HL-60 (cell line): ENCODE measurements around the gene HHIPL2.

ENCODE experiments used
- DNase-seq, 2 experiments: peaks; one replicate each; pipeline ENCODE4 v3.0.0-alpha.2; 2010 to 2020; ENCODE audit warnings: low read depth in 1 of 2, low spot score in 1 of 2
- H3K27ac ChIP-seq: fragments of 250-450 bp; sonication (Bioruptor Pico); replicated peaks from 2 replicates; pipeline ENCODE4 v1.5.1; 2020; ENCODE audit warnings: mild to moderate bottlenecking, moderate library complexity
- H3K27me3 ChIP-seq: fragments of 250-450 bp; sonication (Bioruptor Pico); 2 replicates; pipeline ENCODE4 v1.5.1; 2021; ENCODE audit warnings: mild to moderate bottlenecking, moderate library complexity; ENCODE audit not compliant: insufficient read depth, poor library complexity, severe bottlenecking
- H3K4me3 ChIP-seq: replicated peaks from 2 replicates; pipeline ENCODE4 v1.5.1; 2011; ENCODE audit warnings: mild to moderate bottlenecking, control low read depth, low read length; ENCODE audit not compliant: insufficient read depth
- GABPA ChIP-seq: IDR thresholded peaks from 2 replicates; pipeline ENCODE4 v1.6.1; 2012; ENCODE audit warnings: low read depth
- POLR2AphosphoS5 ChIP-seq: IDR thresholded peaks from 2 replicates; pipeline ENCODE4 v1.6.1; 2012; ENCODE audit warnings: low read depth
- SPI1 ChIP-seq: IDR thresholded peaks from 2 replicates; pipeline ENCODE4 v1.6.1; 2012; ENCODE audit warnings: low read depth, mild to moderate bottlenecking, borderline replicate concordance
- TF ChIP-seq, protein P1 (sequence below): IDR thresholded peaks from one replicate; pipeline ENCODE4 v1.5.1; 2011; ENCODE audit warnings: low read length, control low read depth, inconsistent platforms; ENCODE audit not compliant: insufficient read depth
- TF ChIP-seq, protein P2 (sequence below): IDR thresholded peaks from 2 replicates; pipeline ENCODE4 v1.6.1; 2012; ENCODE audit warnings: low read depth; ENCODE audit not compliant: insufficient replicate concordance

The HHIPL2 gene

DNA sequence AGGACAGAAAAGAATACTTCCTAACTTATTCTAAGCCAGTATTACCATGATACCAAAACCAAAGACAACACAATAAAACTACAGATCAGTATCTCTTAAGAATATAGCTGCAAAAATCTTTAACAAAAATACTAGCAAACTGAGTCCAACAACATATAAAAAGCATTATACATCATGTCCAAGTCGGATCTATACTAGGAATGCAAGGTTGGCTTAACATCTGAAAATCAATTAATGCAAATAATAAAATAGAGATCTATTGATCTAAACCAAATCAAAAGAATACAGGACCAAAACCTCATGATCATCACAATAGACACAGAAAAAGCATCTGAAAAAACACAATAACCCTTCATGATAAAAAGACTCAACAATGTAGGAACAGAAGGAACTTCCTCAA, 22.9 kb upstream of the HHIPL2 start:
- DNase-seq: no peak
- Histone ChIP-seq H3K27ac (no peak overlapping the region), H3K27me3 (no peaks in the 10 kb centered on the region), H3K4me3 (no peak overlapping the region)
- TF ChIP-seq GABPA: no peak
- TF ChIP-seq SPI1: no peak
- TF ChIP-seq POLR2AphosphoS5: no peak
- TF ChIP-seq, protein P1, sequence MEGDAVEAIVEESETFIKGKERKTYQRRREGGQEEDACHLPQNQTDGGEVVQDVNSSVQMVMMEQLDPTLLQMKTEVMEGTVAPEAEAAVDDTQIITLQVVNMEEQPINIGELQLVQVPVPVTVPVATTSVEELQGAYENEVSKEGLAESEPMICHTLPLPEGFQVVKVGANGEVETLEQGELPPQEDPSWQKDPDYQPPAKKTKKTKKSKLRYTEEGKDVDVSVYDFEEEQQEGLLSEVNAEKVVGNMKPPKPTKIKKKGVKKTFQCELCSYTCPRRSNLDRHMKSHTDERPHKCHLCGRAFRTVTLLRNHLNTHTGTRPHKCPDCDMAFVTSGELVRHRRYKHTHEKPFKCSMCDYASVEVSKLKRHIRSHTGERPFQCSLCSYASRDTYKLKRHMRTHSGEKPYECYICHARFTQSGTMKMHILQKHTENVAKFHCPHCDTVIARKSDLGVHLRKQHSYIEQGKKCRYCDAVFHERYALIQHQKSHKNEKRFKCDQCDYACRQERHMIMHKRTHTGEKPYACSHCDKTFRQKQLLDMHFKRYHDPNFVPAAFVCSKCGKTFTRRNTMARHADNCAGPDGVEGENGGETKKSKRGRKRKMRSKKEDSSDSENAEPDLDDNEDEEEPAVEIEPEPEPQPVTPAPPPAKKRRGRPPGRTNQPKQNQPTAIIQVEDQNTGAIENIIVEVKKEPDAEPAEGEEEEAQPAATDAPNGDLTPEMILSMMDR: no peak
- TF ChIP-seq, protein P2, sequence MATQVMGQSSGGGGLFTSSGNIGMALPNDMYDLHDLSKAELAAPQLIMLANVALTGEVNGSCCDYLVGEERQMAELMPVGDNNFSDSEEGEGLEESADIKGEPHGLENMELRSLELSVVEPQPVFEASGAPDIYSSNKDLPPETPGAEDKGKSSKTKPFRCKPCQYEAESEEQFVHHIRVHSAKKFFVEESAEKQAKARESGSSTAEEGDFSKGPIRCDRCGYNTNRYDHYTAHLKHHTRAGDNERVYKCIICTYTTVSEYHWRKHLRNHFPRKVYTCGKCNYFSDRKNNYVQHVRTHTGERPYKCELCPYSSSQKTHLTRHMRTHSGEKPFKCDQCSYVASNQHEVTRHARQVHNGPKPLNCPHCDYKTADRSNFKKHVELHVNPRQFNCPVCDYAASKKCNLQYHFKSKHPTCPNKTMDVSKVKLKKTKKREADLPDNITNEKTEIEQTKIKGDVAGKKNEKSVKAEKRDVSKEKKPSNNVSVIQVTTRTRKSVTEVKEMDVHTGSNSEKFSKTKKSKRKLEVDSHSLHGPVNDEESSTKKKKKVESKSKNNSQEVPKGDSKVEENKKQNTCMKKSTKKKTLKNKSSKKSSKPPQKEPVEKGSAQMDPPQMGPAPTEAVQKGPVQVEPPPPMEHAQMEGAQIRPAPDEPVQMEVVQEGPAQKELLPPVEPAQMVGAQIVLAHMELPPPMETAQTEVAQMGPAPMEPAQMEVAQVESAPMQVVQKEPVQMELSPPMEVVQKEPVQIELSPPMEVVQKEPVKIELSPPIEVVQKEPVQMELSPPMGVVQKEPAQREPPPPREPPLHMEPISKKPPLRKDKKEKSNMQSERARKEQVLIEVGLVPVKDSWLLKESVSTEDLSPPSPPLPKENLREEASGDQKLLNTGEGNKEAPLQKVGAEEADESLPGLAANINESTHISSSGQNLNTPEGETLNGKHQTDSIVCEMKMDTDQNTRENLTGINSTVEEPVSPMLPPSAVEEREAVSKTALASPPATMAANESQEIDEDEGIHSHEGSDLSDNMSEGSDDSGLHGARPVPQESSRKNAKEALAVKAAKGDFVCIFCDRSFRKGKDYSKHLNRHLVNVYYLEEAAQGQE: no peak

DNA sequence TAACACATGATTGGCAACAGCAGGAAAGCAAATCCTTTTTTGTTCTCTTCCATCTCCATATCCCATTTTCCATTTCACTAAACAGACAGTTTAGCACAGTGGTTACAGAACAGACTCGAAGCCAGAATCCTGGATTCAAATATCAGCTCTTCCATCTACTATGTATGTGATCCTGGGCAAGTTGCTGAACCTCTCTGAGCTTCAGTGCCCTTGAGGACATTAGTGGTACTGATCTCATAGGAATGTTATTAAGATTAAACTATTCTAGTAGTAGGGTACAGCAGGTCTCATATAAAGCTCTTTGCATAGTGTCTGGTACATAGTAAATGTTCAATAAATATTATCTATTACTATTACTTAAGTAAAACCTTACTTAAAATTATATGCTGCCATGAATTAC, 13.8 kb upstream of the HHIPL2 start:
- Histone ChIP-seq H3K4me3 (no peak overlapping the region), H3K27me3 (no peaks in the 10 kb centered on the region), H3K27ac (no peak overlapping the region)
- DNase-seq: no peak
- TF ChIP-seq GABPA: no peak
- TF ChIP-seq, protein P1: no peak

- Histone ChIP-seq H3K27me3 (no peaks in the 10 kb centered on the region), H3K27ac (no peak overlapping the region), H3K4me3 (no peak overlapping the region)
- no peak for DNase-seq
- no peak for TF ChIP-seq SPI1
- no peak for TF ChIP-seq GABPA
- TF ChIP-seq, protein P1: no peak
- TF ChIP-seq, protein P2: no peak
- TF ChIP-seq POLR2AphosphoS5: no peak
Observed at GRCh38 chr1:222557574-222557973, 9.7 kb upstream of the HHIPL2 start.

DNA sequence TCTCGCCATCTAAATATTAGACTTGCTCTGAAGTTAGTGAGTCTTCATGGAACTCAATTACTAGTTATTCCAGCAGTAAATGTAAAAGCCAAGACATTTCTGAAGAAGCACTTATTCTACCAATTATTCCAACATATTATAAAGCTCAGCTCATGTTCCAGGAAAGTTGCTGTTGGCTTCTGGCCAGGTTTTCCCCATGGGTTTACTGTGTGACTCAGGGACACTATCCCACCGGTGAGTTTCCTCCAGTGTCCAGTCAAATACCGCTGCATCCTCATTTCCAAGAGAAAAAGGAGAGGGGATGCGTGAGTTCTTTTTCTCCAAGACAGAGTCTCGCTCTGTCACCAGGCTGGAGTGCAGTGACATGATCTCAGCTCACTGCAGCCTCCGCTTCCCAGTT, 9.2 kb upstream of the HHIPL2 start:
- Histone ChIP-seq H3K27me3 (no peaks in the 10 kb centered on the region), H3K4me3 (no peak overlapping the region), H3K27ac (no peak overlapping the region)
- TF ChIP-seq GABPA (no peak), SPI1 (no peak), POLR2AphosphoS5 (no peak)
- TF ChIP-seq, protein P2: no peak
- TF ChIP-seq, protein P1: no peak
- no peak for DNase-seq
